GM12873 (cell line): ENCODE measurements around the gene BRCA2.

ENCODE experiments used
- TF ChIP-seq, protein P1 (sequence below): IDR thresholded peaks from 2 replicates; pipeline ENCODE4 v1.5.1; 2012; ENCODE audit warnings: low read depth, mild to moderate bottlenecking, moderate library complexity, low read length, control low read depth; ENCODE audit not compliant: insufficient read depth; ENCODE audit errors: missing control alignments

BRCA2 gene

DNA sequence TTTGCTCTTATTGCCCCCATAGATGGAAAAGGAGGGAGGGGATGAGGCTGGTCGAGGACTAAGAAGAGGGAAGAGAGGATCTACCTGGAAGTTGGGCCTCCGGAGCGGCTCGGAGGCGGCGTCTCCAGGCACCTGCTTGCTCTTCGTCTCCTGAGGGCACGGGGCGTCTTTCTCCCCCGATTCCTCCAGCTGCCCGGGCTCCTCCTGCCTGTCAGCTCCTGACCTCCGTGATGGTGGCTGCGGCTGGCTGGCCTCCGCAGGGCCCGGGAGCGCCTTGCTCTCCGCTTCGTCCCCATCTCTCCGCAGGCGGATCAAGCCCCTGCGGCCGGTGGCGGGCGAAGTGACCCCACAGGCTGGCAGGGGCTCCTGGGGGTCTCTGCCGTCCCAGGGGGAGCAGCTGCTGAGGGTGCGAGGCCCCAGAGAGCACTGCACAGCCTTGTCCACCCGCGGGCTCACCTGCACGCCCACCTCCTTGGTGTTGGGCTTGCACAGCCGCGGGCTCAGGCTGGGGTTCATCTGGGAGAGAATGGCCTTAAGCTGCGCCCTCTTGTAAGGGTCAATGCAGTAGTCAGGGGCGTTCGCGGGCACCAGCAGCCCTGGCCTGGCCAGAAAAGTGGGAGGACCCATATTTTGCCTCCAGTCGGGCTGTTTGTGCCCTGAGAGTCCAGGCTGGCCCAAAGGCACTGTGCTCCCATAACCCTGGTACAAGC, 4.0 kb upstream of the BRCA2 start:
- TF ChIP-seq, protein P1, sequence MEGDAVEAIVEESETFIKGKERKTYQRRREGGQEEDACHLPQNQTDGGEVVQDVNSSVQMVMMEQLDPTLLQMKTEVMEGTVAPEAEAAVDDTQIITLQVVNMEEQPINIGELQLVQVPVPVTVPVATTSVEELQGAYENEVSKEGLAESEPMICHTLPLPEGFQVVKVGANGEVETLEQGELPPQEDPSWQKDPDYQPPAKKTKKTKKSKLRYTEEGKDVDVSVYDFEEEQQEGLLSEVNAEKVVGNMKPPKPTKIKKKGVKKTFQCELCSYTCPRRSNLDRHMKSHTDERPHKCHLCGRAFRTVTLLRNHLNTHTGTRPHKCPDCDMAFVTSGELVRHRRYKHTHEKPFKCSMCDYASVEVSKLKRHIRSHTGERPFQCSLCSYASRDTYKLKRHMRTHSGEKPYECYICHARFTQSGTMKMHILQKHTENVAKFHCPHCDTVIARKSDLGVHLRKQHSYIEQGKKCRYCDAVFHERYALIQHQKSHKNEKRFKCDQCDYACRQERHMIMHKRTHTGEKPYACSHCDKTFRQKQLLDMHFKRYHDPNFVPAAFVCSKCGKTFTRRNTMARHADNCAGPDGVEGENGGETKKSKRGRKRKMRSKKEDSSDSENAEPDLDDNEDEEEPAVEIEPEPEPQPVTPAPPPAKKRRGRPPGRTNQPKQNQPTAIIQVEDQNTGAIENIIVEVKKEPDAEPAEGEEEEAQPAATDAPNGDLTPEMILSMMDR, result no peak

DNA sequence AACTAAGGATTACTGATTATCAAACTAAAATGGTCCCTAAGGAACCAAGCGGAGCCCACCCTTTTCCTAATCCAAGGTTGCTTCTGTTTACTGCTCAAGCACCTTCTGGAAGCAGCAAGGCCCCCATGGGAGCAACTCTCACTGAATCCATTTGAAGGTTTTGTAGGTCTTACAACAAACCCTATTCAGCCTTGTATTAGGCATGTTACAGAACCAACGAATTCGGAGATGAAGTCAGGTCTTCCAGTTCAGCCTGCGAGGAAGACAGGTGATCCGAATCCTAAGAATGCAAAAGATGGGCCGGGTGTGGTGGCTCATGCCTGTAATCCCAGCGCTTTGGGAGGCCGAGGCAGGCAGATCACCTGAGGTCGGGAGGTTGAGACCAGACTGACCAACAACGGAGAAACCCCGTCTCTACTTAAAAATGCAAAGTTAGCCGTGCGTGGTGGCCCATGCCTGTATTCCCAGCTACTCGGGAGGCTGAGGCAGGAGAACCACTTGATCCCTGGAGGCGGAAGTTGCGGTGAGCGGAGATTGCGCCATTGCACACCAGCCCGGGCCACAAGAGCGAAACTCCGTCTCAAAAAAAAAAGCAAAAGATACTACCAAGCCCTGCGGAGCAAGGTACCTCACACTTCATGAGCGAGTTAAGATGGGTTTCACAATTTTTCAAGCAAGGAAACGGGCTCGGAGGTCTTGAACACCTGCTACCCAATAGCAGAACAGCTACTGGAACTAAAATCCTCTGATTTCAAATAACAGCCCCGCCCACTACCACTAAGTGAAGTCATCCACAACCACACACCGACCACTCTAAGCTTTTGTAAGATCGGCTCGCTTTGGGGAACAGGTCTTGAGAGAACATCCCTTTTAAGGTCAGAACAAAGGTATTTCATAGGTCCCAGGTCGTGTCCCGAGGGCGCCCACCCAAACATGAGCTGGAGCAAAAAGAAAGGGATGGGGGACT, 754 bp upstream of the BRCA2 start:
- TF ChIP-seq, protein P1, result no peak

DNA sequence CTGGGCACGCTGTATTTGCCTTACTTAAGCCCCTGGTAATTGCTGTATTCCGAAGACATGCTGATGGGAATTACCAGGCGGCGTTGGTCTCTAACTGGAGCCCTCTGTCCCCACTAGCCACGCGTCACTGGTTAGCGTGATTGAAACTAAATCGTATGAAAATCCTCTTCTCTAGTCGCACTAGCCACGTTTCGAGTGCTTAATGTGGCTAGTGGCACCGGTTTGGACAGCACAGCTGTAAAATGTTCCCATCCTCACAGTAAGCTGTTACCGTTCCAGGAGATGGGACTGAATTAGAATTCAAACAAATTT, 676 bp downstream of the BRCA2 start:
- TF ChIP-seq, protein P1, result no peak

DNA sequence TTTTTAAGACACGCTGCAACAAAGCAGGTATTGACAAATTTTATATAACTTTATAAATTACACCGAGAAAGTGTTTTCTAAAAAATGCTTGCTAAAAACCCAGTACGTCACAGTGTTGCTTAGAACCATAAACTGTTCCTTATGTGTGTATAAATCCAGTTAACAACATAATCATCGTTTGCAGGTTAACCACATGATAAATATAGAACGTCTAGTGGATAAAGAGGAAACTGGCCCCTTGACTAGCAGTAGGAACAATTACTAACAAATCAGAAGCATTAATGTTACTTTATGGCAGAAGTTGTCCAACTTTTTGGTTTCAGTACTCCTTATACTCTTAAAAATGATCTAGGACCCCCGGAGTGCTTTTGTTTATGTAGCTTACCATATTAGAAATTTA, 1.2 kb downstream of the BRCA2 start:
- TF ChIP-seq, protein P1, result no peak

DNA sequence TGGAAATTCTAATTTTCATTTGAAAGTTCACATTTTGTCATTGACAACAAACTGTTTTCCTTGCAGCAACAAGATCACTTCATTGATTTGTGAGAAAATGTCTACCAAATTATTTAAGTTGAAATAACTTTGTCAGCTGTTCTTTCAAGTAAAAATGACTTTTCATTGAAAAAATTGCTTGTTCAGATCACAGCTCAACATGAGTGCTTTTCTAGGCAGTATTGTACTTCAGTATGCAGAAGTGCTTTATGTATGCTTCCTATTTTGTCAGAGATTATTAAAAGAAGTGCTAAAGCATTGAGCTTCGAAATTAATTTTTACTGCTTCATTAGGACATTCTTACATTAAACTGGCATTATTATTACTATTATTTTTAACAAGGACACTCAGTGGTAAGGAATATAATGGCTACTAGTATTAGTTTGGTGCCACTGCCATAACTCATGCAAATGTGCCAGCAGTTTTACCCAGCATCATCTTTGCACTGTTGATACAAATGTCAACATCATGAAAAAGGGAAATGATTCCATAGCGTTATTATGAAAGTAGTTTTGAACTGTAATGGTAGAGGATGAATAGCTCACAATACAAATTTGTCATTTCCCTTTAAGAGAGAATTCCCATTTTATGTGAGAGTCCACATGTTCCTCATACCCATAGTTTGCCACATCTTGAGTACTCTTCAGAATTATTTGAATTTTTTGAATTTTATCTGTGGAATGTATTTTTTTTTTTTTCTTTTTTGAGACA, 2.6 kb downstream of the BRCA2 start:
- TF ChIP-seq, protein P1, result no peak

DNA sequence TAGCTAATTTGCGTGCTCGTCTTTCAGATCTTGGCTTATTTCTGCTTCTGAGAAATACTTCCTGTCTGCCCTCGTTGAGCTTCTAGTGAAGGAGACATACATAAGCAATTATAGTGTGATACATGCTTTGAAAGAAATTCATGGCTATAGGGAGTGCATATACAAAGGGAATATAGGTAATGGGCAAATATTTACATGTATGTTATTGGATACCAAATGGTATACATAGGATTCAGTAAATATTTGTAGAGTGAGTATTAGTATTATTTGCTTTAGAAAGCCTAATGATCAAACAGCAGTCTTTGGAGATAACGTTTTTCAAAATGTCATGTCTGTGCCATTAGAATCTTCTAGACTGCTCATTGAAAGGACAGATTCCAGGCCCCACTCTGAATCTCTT, 5.2 kb downstream of the BRCA2 start:
- TF ChIP-seq, protein P1, result no peak

DNA sequence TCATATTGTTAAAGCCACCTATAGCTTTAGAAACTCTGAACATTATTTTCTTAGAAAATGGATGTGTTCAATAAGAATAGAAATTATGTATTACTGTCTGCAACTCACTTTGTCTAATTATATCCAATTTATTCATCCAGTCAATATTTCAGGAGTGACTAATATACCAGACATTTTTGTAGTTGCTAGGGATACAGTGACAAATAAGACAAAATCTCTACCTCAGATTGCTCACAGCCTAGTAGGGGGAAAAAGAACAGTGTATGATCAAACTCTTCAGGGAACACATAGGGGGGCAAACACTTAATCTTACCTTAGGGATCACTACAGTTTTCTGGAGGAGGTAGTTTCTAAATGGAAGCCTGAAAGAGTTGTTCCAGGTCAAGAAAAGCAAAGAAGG, 8.6 kb downstream of the BRCA2 start:
- TF ChIP-seq, protein P1, result no peak
